K562 (cell line): ENCODE data around the gene SERPINA12. TPM values are rescaled to one million over a fixed set of nuclear protein-coding genes. Genes with fewer than 3 reads are reported as not detected.

Source experiments
- ATAC-seq: fragments of 200-7000 bp; cut with Tn5 transposase; 3 replicates; pipeline ENCODE4 v1.9.1; 2020; ENCODE audit warnings: moderate library complexity
- BruUV-seq: library from RNA; stranded (reverse); fragments of 400-500 nt; replicated peaks from 2 replicates; lab custom pipeline; 2021; lab: Mats Ljungman, UMichigan
- CTCF ChIA-PET: fragments of 300-600 bp; formaldehyde crosslinking; extraction: SDS; loops from one replicate; lab custom pipeline; 2021; ENCODE audit warnings: low intra/inter-chr PET ratio; lab: Yijun Ruan, JAX
- POLR2A ChIA-PET: fragments of 300-600, 350-650 bp; sonication (Branson Sonifier 250); formaldehyde crosslinking; extraction: SDS; loops from one replicate; lab custom pipeline; 2021; ENCODE audit warnings: antibody characterized with exemption, inconsistent platforms; lab: Yijun Ruan, JAX
- DNase-seq, 4 experiments: peaks; one replicate each; pipeline versions ENCODE4 v3.0.0 to v3.0.0-alpha.2; 2011 to 2018; ENCODE audit warnings: low spot score in 3 of 4, mixed read lengths in 3 of 4; ENCODE audit errors: extremely low read depth in 1 of 4
- FAIRE-seq: peaks from 2 replicates; lab custom pipeline; 2011; peaks lifted over from hg19 to GRCh38; lab: Jason Lieb, UNC
- H2AFZ ChIP-seq: 2 replicates; pipeline ENCODE4 v1.6.0; 2011; ENCODE audit warnings: low read depth, low read length, control low read depth, inconsistent platforms
- H3K27ac ChIP-seq: fragments of 200-600 bp; 3 replicates; pipeline ENCODE4 v1.8.0; 2011; ENCODE audit warnings: low read depth, mild to moderate bottlenecking, control low read depth, inconsistent platforms, low read length, moderate library complexity, mixed read lengths; ENCODE audit errors: extremely low read depth
- H3K27me3 ChIP-seq, 2 experiments: fragments of 300-600 bp in 1 of 2; 2 replicates in 1 of 2; 3 replicates in 1 of 2; pipeline versions ENCODE4 v1.6.0 to v1.8.0; 2011; ENCODE audit warnings: inconsistent platforms in 2 of 2, low read length in 2 of 2, mild to moderate bottlenecking in 1 of 2, mixed read lengths in 1 of 2, moderate library complexity in 1 of 2; ENCODE audit not compliant: control insufficient read depth in 2 of 2, insufficient read depth in 2 of 2
- H3K36me3 ChIP-seq: fragments of 300-600 bp; 3 replicates; pipeline ENCODE4 v1.8.0; 2011; ENCODE audit warnings: mild to moderate bottlenecking, low read length, inconsistent platforms; ENCODE audit not compliant: control insufficient read depth, insufficient read depth
- H3K4me1 ChIP-seq, 2 experiments: fragments of 200-600 bp in 1 of 2; replicated peaks in 1 of 2; 2 replicates in 1 of 2; 3 replicates in 1 of 2; pipeline versions ENCODE4 v1.5.1 to v1.8.0; 2011; ENCODE audit warnings: inconsistent platforms in 2 of 2, low read length in 2 of 2, mild to moderate bottlenecking in 1 of 2, mixed read lengths in 1 of 2, moderate library complexity in 1 of 2; ENCODE audit not compliant: control insufficient read depth in 2 of 2, insufficient read depth in 2 of 2
- H3K4me2 ChIP-seq: 2 replicates; pipeline ENCODE4 v1.6.1; 2011; ENCODE audit warnings: low read length, control low read depth, inconsistent platforms, mixed read lengths; ENCODE audit not compliant: insufficient read depth
- H3K4me3 ChIP-seq: fragments of 200-600 bp; sonication (generic), shearing (Covaris generic); 2 replicates; pipeline ENCODE4 v1.5.1; 2016; ENCODE audit warnings: control low read depth, inconsistent platforms
- H3K79me2 ChIP-seq: fragments of 200-600 bp; 3 replicates; pipeline ENCODE4 v1.8.0; 2011; ENCODE audit warnings: low read length, inconsistent platforms; ENCODE audit not compliant: control insufficient read depth, insufficient read depth
- H3K9ac ChIP-seq, 2 experiments: 2 replicates each; pipeline versions ENCODE4 v1.6.0 to v1.6.1; 2011; ENCODE audit warnings: low read depth in 2 of 2, low read length in 2 of 2, control low read depth in 1 of 2, inconsistent platforms in 1 of 2, mild to moderate bottlenecking in 1 of 2, mixed read lengths in 1 of 2; ENCODE audit not compliant: insufficient read depth in 1 of 2
- H3K9me1 ChIP-seq: one replicate; pipeline ENCODE4 v1.6.0; 2011; ENCODE audit warnings: inconsistent platforms, mild to moderate bottlenecking, low read length, moderate library complexity; ENCODE audit not compliant: control insufficient read depth, insufficient read depth
- H3K9me3 ChIP-seq: replicated peaks from 2 replicates; pipeline ENCODE4 v1.5.1; 2011; ENCODE audit warnings: low read depth, low read length, inconsistent platforms; ENCODE audit not compliant: control insufficient read depth, insufficient read depth
- H4K20me1 ChIP-seq: replicated peaks from 2 replicates; pipeline ENCODE4 v1.6.1; 2011; ENCODE audit warnings: low read length, inconsistent platforms, mixed read lengths; ENCODE audit not compliant: control insufficient read depth, insufficient read depth
- SUPT5H ChIP-seq: fragments of 450-650 bp; IDR thresholded peaks from 2 replicates; pipeline ENCODE4 v1.6.1; 2016
- WGBS: fragments of 100-300 bp; shearing (Covaris generic); methylation state at CpG from one replicate; pipeline ENCODE4 v1.1.6; 2016; ENCODE audit warnings: low coverage, mixed read lengths; ENCODE audit not compliant: insufficient coverage; ENCODE audit errors: missing lambda C conversion rate; 5-methylcytosine and 5-hydroxymethylcytosine counted together
- in situ Hi-C: fragments of 300-500 bp; cut with MboI; formaldehyde crosslinking; loops from 4 replicates; pipeline ENCODE4 v1.15.0; 2018; ENCODE audit warnings: inconsistent platforms, mixed read lengths
- intact Hi-C: fragments of 100-400 bp; cut with micrococcal nuclease; formaldehyde crosslinking; loops from 2 replicates; pipeline ENCODE4 v1.14.2; 2022
- polyA plus RNA-seq, 8 experiments: library from polyadenylated mRNA; depleted of rRNA in 4 of 8; stranded (reverse) in 5 of 8; unstranded in 3 of 8; fragments of >200 nt; fragmentation: Nextera tagmentation in 2 of 8; fragmentation: Illumina TruSeq in 1 of 8; extraction: Ambion mirVana in 2 of 8; extraction: Trizol in 1 of 8; gene quantifications; 2 replicates each; pipeline versions ENCODE4 v1.2.1 to v1.2.3, GENCODE V29; 2011 to 2014; ENCODE audit warnings: inconsistent platforms in 1 of 8, missing spikeins in 1 of 8
- total RNA-seq, 7 experiments: library from RNA; depleted of rRNA in 6 of 7; stranded (reverse); fragments of >200 nt in 6 of 7; fragmentation: Illumina TruSeq in 2 of 7; extraction: Trizol in 2 of 7; gene quantifications; 2 replicates each; pipeline versions ENCODE4 v1.2.1 to v1.2.3, GENCODE V29; 2011 to 2021; ENCODE audit warnings: low replicate concordance in 1 of 7
- TF ChIP-seq, protein P1 (sequence below), 2 experiments: fragments of 450-650 bp in 1 of 2; sonication (generic) in 1 of 2; formaldehyde crosslinking in 1 of 2; IDR thresholded peaks in 1 of 2; conservative IDR thresholded peaks in 1 of 2; 2 replicates each; pipeline versions ENCODE4 v1.6.1 to v1.8.1; 2016 to 2023; ENCODE audit warnings: mild to moderate bottlenecking in 2 of 2, moderate library complexity in 2 of 2, inconsistent platforms in 1 of 2, missing genetic modification reagents in 1 of 2

Gene SERPINA12
- total and polyA plus RNA-seq, 9 of the 15 experiments (the other 6 are each of a cell fraction or from before 2014, with no cell fraction given) = not detected

DNA sequence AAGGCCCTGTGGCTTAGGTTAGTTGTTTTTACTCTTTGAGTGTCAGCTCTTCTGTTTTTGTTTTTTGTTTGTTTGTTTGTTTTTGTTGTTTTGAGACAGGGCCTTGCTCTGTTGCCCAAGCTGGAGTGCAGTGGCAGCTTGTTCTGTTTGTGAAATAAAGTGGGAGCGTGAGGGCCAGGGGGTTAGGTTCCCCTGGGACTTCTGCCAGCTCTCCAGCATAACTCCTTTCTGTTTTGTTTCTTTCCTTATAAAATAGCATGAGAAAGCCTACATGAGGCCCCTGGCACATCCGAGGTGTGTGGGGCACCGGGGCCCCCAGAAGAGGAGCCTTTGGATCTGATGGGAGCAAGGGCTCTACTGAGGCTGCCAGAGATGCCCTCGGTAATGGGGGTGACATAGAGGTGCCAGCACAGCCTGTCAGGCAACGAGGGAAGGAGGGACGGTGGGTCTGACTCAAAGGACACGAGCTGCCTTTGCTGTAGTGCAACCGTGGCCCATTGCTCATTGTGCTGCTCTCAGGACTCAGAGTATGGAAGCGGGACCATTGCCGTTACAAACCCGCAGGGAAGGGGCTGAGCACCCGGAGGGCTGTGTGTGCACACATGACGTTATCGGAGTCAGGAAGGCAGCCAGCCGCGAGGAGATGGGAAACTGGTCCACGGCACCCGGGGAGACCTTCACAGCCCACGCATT lies 47.6 kb downstream of the SERPINA12 start:
- H3K79me2 ChIP-seq = no peaks in the 10 kb centered on the region
- intact Hi-C loops = loop anchor here (2.0 kb wide), 1 partner anchor 49 kb away; no protein-coding TSS in a partner anchor
- ATAC-seq (no peak), DNase-seq (no peak)
- no peak overlapping the region for H3K9ac ChIP-seq
- in situ Hi-C loops = no loop called here
- BruUV-seq = no TSS peak
- H3K9me3 ChIP-seq = no peaks in the 10 kb centered on the region
- H3K27ac ChIP-seq = no peak overlapping the region
- CTCF ChIA-PET = no interaction called here
- no peak overlapping the region for H3K4me3 ChIP-seq
- TF ChIP-seq SUPT5H = no peak
- TF ChIP-seq, protein P1, sequence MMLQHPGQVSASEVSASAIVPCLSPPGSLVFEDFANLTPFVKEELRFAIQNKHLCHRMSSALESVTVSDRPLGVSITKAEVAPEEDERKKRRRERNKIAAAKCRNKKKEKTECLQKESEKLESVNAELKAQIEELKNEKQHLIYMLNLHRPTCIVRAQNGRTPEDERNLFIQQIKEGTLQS (IDR thresholded peaks at IDR 0.05) = peak; percentile 44; the same call in 1 of the 2 replicates
- TF ChIP-seq, protein P1 (CRISPR knock-in tag; conservative IDR thresholded peaks at IDR 0.05) = no peak
- TF ChIP-seq, all 486 proteins: peak for 1
- POLR2A ChIA-PET = interaction anchor here (1.0 kb wide), 1 partner anchor 25 kb away, joined by 4 read pairs; no protein-coding TSS in a partner anchor
- Histone ChIP-seq H4K20me1 (no peaks in the 10 kb centered on the region), H3K4me2 (no peak overlapping the region), H3K9me1 (no peaks in the 10 kb centered on the region), H3K36me3 (no peaks in the 10 kb centered on the region), H2AFZ (no peak overlapping the region), H3K27me3 (no peaks in the 10 kb centered on the region), H3K4me1 (no peaks in the 10 kb centered on the region)
- FAIRE-seq = no peak
- 2% methylated on average over 17 of the region's 19 CpGs for WGBS
